GM23338 (cell line): ENCODE data around the gene TRIM8. TPM values are rescaled to one million over a fixed set of nuclear protein-coding genes. Genes with fewer than 3 reads are reported as not detected.
A peak's percentile ranks its signal among the peaks of the same experiment; 100 is the strongest.

ENCODE experiments used
- ATAC-seq: fragments of 200-7000 bp; cut with Tn5 transposase; 3 replicates; pipeline ENCODE4 v1.9.1; 2020
- DNase-seq: peaks from one replicate; pipeline ENCODE4 v3.0.0-alpha.2; 2015; ENCODE audit warnings: low spot score
- H2AFZ ChIP-seq: fragments of 200-600 bp; sonication (generic); 2 replicates; pipeline ENCODE4 v1.8.0; 2016; ENCODE audit warnings: antibody characterized with exemption, mild to moderate bottlenecking, moderate library complexity
- H3F3A ChIP-seq: fragments of 200-600 bp; sonication (generic); replicated peaks from 2 replicates; pipeline ENCODE4 v1.8.0; 2017; ENCODE audit warnings: antibody characterized with exemption, mixed run types, low read depth
- H3K27ac ChIP-seq: fragments of 200-600 bp; sonication (generic); 2 replicates; pipeline ENCODE4 v1.6.1; 2016; ENCODE audit warnings: low read depth
- H3K27me3 ChIP-seq: fragments of 200-600 bp; sonication (generic); 2 replicates; pipeline ENCODE4 v1.8.0; 2016; ENCODE audit warnings: mild to moderate bottlenecking, mixed run types, moderate library complexity; ENCODE audit not compliant: insufficient read depth
- H3K36me3 ChIP-seq: fragments of 200-600 bp; sonication (generic); 2 replicates; pipeline ENCODE4 v1.8.0; 2016; ENCODE audit warnings: mild to moderate bottlenecking; ENCODE audit not compliant: insufficient read depth
- H3K4me1 ChIP-seq: fragments of 200-600 bp; sonication (generic); 2 replicates; pipeline ENCODE4 v1.8.0; 2016; ENCODE audit warnings: mild to moderate bottlenecking, moderate library complexity; ENCODE audit not compliant: insufficient read depth
- H3K4me2 ChIP-seq: fragments of 200-600 bp; sonication (generic); 2 replicates; pipeline ENCODE4 v1.7.1; 2017; ENCODE audit warnings: mixed run types
- H3K4me3 ChIP-seq: fragments of 200-600 bp; sonication (generic); 2 replicates; pipeline ENCODE4 v1.6.1; 2016; ENCODE audit warnings: mixed run types
- H3K79me2 ChIP-seq: fragments of 200-600 bp; sonication (generic); replicated peaks from 2 replicates; pipeline ENCODE4 v1.8.0; 2017; ENCODE audit warnings: mild to moderate bottlenecking; ENCODE audit not compliant: insufficient read depth
- H3K9me2 ChIP-seq: fragments of 200-600 bp; sonication (generic); 2 replicates; pipeline ENCODE4 v1.8.0; 2017; ENCODE audit not compliant: insufficient read depth
- H4K20me1 ChIP-seq: fragments of 200-600 bp; sonication (generic); replicated peaks from 2 replicates; pipeline ENCODE4 v1.8.0; 2017; ENCODE audit warnings: mild to moderate bottlenecking; ENCODE audit not compliant: insufficient read depth
- H3K27ac Mint-ChIP-seq: 2 replicates; pipeline ENCODE4 v1.8.0; 2020; ENCODE audit warnings: inconsistent platforms, mild to moderate bottlenecking, moderate library complexity, mixed read lengths
- H3K27me3 Mint-ChIP-seq: 3 replicates; pipeline ENCODE4 v1.8.0; 2022; ENCODE audit warnings: low read depth, mild to moderate bottlenecking, moderate library complexity, mixed read lengths, inconsistent platforms; ENCODE audit not compliant: insufficient read depth, poor library complexity
- H3K36me3 Mint-ChIP-seq: 3 replicates; pipeline ENCODE4 v1.8.0; 2021; ENCODE audit warnings: low read depth, mild to moderate bottlenecking, inconsistent platforms, moderate library complexity, mixed read lengths
- H3K4me1 Mint-ChIP-seq: 3 replicates; pipeline ENCODE4 v1.8.0; 2020; ENCODE audit warnings: mild to moderate bottlenecking, inconsistent platforms, mixed read lengths
- H3K4me3 Mint-ChIP-seq: 3 replicates; pipeline ENCODE4 v1.8.0; 2021; ENCODE audit warnings: moderate library complexity, mild to moderate bottlenecking, inconsistent platforms, mixed read lengths
- H3K9me3 Mint-ChIP-seq: 3 replicates; pipeline ENCODE4 v1.8.0; 2020; ENCODE audit warnings: moderate library complexity, mild to moderate bottlenecking, inconsistent platforms, mixed read lengths
- CREB1 ChIP-seq: fragments of 250-450 bp; sonication (Bioruptor Pico); IDR thresholded peaks from 2 replicates; pipeline ENCODE4 v1.5.0; 2020; ENCODE audit warnings: low read depth, mild to moderate bottlenecking, moderate library complexity
- CTCF ChIP-seq, 2 experiments: fragments of 200-600 bp in 1 of 2; sonication (generic) in 1 of 2; conservative IDR thresholded peaks; 2 replicates each; pipeline versions ENCODE4 v1.5.1 to v1.6.1; 2016 to 2017; ENCODE audit warnings: antibody characterized with exemption in 2 of 2, low read depth in 2 of 2, mild to moderate bottlenecking in 2 of 2, moderate library complexity in 1 of 2
- ETS1 ChIP-seq: IDR thresholded peaks from 2 replicates; pipeline ENCODE4 v1.6.1; 2016; ENCODE audit warnings: antibody characterized with exemption
- EZH2 ChIP-seq: fragments of 200-600 bp; sonication (generic); IDR thresholded peaks from one replicate; pipeline ENCODE4 v1.8.0; 2017; ENCODE audit warnings: antibody characterized with exemption, mild to moderate bottlenecking, low read depth; ENCODE audit not compliant: unreplicated experiment
- EZH2phosphoT487 ChIP-seq: fragments of 200-600 bp; sonication (generic); IDR thresholded peaks from one replicate; pipeline ENCODE4 v1.8.1; 2018; ENCODE audit warnings: antibody characterized with exemption; ENCODE audit not compliant: unreplicated experiment
- JUNB ChIP-seq: IDR thresholded peaks from one replicate; pipeline ENCODE4 v1.6.1; 2016; ENCODE audit warnings: antibody characterized with exemption; ENCODE audit not compliant: unreplicated experiment
- NANOG ChIP-seq: IDR thresholded peaks from 2 replicates; pipeline ENCODE4 v1.6.1; 2016; ENCODE audit warnings: antibody characterized with exemption, borderline replicate concordance
- POLR2AphosphoS5 ChIP-seq: IDR thresholded peaks from 2 replicates; pipeline ENCODE4 v1.6.1; 2016; ENCODE audit warnings: antibody characterized with exemption, low read depth
- STAT1 ChIP-seq: IDR thresholded peaks from one replicate; pipeline ENCODE4 v1.6.1; 2016; ENCODE audit warnings: antibody characterized with exemption; ENCODE audit not compliant: unreplicated experiment
- ZNF114 ChIP-seq: fragments of 250-450 bp; sonication (Bioruptor Pico); IDR thresholded peaks from 2 replicates; pipeline ENCODE4 v1.5.0; 2020; ENCODE audit warnings: mild to moderate bottlenecking, moderate library complexity
- ZNF331 ChIP-seq: fragments of 250-450 bp; sonication (Bioruptor Pico); IDR thresholded peaks from 2 replicates; pipeline ENCODE4 v1.5.0; 2020; ENCODE audit warnings: low read depth, mild to moderate bottlenecking, moderate library complexity
- polyA plus RNA-seq: library from polyadenylated mRNA; unstranded; fragments of >200 nt; fragmentation: Nextera tagmentation; extraction: Ambion mirVana; gene quantifications from 2 replicates; pipeline ENCODE4 v1.2.1, GENCODE V29; 2016
- total RNA-seq: library from RNA; depleted of rRNA; stranded (reverse); fragments of >200 nt; shearing (Covaris generic); gene quantifications from 2 replicates; pipeline ENCODE4 v1.2.3, GENCODE V29; 2014

Gene TRIM8
- total and polyA plus RNA-seq, 2 experiments from 2014 or later: 15.1 to 36.7 TPM

DNA sequence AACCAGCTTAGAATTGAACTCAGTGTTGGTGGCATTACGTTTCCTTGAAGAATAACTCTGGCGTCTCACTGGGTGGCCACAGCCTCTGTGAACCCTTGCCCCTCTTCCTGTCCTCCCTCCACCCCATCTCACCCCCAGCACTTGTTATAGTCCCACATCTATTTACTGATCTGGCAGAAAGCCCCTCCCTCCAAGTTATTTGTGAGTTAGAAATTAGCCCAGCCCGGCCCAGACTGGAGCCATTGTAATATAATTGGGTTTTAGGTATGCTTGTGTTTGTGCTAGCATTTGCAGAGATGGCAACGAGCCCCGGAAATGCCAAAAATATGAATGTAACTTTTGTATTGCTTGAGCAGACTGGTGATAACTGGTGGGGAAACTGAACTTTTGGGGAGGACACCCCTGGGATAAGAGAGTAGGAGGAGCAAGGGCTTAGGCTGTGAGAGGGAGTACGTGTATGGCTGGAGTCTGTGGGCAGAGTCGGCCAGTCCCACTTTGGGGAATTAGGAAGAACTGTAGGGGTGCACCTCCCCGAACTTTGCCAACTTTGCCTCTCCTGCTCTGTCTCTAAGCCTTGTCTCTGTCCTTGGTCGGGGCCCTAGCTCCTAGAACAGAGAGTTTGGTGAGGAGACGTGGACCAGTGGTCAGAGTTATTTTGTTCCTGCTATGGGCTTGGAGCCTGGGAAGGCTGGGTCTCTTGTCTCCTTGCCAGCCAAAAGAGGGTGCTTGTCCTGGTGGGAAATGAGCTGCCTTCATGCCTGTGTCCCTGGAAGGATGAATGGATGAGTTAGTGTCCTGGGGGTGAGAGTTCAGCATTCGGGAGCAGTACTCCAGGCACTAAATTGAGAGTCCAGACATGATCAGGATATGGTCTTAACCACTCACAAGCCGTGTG lies 19.3 kb upstream of the TRIM8 start:
- Histone ChIP-seq H2AFZ (no peak overlapping the region), H3K4me2 (no peak overlapping the region), H3K4me1 (peaks cover 39% of the 10 kb centered on the region), H3K4me3 (no peak overlapping the region), H3F3A (peaks cover 10% of the 10 kb centered on the region; the same call in 1 of the 2 replicates), H3K79me2 (no peaks in the 10 kb centered on the region), H4K20me1 (no peaks in the 10 kb centered on the region), H3K9me2 (no peaks in the 10 kb centered on the region), H3K27me3 (no peaks in the 10 kb centered on the region), H3K36me3 (no peaks in the 10 kb centered on the region), H3K27ac (no peak overlapping the region)
- TF ChIP-seq JUNB: no peak
- no peak for TF ChIP-seq CREB1 (CRISPR knock-in tag)
- TF ChIP-seq EZH2: no peak
- no peak for TF ChIP-seq ETS1
- TF ChIP-seq ZNF331 (CRISPR knock-in tag): no peak
- no peak for TF ChIP-seq CTCF (conservative IDR thresholded peaks at IDR 0.05; ENCODE audit: low read depth in 2 of 2)
- TF ChIP-seq POLR2AphosphoS5: no peak
- TF ChIP-seq STAT1: no peak
- no peak for TF ChIP-seq EZH2phosphoT487
- H3K36me3 Mint-ChIP-seq: no peaks in the 10 kb centered on the region; the same call in 2 of the 3 replicates
- peaks cover 62% of the 10 kb centered on the region for H3K4me1 Mint-ChIP-seq
- DNase-seq (no peak), ATAC-seq (no peak)
- H3K4me3 Mint-ChIP-seq: no peak overlapping the region; the same call in 2 of the 3 replicates
- H3K9me3 Mint-ChIP-seq: no peaks in the 10 kb centered on the region
- peak overlapping the region; percentile 53; the same call in 1 of the 2 replicates for H3K27ac Mint-ChIP-seq
- peaks cover 23% of the 10 kb centered on the region for H3K27me3 Mint-ChIP-seq

- Histone ChIP-seq H3K4me3 (no peak overlapping the region), H3K4me2 (peak overlapping the region; percentile 76), H3K79me2 (no peaks in the 10 kb centered on the region), H3K9me2 (no peaks in the 10 kb centered on the region), H4K20me1 (no peaks in the 10 kb centered on the region), H3K27ac (0 out of 2 replicates have a peak overlapping the region, but pooled peaks have one; percentile 97), H2AFZ (no peak overlapping the region), H3K27me3 (no peaks in the 10 kb centered on the region), H3K4me1 (peaks cover 50% of the 10 kb centered on the region), H3K36me3 (no peaks in the 10 kb centered on the region), H3F3A (peaks cover 10% of the 10 kb centered on the region; the same call in 1 of the 2 replicates)
- Mint-ChIP-seq H3K36me3 (no peaks in the 10 kb centered on the region; the same call in 2 of the 3 replicates), H3K4me3 (no peak overlapping the region), H3K27me3 (peaks cover 25% of the 10 kb centered on the region), H3K9me3 (no peaks in the 10 kb centered on the region), H3K4me1 (peaks cover 69% of the 10 kb centered on the region), H3K27ac (0 out of 2 replicates have a peak overlapping the region, but pooled peaks have one; percentile 65)
- ATAC-seq (no peak), DNase-seq (no peak)
- TF ChIP-seq EZH2: no peak
- no peak for TF ChIP-seq ETS1
- TF ChIP-seq ZNF114: no peak
- no peak for TF ChIP-seq CREB1 (CRISPR knock-in tag)
- no peak for TF ChIP-seq NANOG
- TF ChIP-seq CTCF (conservative IDR thresholded peaks at IDR 0.05; ENCODE audit: low read depth in 2 of 2): no peak
- TF ChIP-seq STAT1: no peak
- no peak for TF ChIP-seq POLR2AphosphoS5
- TF ChIP-seq ZNF331 (CRISPR knock-in tag): no peak
- no peak for TF ChIP-seq EZH2phosphoT487
These were observed 18.1 kb upstream of the TRIM8 start for GRCh38 chr10:102626026-102626685.
